Adrenal gland (tissue), 5 donors: ENCODE measurements around the gene SERPINA4.

ENCODE experiments used
- POLR2A ChIP-seq, 2 donors: fragments of 450-650 bp; IDR thresholded peaks; one replicate each; pipeline ENCODE4 v1.6.1; 2017; ENCODE audit warnings: antibody characterized with exemption in 2 of 2, mild to moderate bottlenecking in 2 of 2, moderate library complexity in 1 of 2
- TF ChIP-seq, protein P1 (sequence below), 6 experiments: fragments of 450-650 bp in 4 of 6; fragments of 200-600 bp in 2 of 6; sonication (generic) in 1 of 6; IDR thresholded peaks; 1 replicate in 5 of 6; 2 replicates in 1 of 6; pipeline versions ENCODE4 v1.5.1 to v1.8.0; 2016 to 2021; ENCODE audit warnings: antibody characterized with exemption in 6 of 6, mild to moderate bottlenecking in 2 of 6, moderate library complexity in 1 of 6
- donor health status: DM: no; HTN: no; CAD: no.

DNA sequence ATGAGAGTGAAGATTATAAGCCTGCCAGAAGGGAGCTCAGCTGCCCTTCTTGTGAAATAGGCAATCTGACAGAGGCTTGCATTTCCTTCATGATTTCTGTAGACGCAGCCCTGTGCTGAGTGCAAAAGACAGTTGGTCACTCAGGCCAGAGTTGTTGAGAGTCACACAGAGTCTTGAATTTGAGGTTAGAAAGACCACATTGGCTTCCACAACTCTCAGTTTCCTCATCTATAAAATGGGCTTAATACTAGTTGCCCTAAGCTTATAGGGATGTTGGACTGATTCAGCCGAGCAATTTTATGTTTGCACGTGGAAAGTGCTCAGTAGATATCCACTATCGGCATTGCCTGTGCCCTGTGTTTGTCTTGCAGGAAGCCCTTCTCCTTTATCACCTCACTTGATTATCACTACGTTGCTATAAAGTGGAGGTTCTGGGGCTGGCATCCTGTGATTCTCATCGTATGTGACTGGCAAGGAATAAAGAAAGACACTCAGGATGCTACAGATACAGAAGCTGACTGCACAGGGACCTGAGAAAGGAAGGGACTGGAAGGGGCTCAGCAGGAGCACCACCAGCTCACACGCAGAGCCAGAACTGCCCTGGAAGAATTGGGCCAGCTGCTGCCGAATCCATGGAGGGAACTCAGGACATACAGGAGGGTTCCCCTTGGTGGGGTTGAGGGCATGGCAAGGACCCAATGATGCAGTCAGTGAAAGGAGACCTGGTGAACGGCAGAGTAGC is 19.8 kb upstream of the SERPINA4 start:
- TF ChIP-seq, protein P1, sequence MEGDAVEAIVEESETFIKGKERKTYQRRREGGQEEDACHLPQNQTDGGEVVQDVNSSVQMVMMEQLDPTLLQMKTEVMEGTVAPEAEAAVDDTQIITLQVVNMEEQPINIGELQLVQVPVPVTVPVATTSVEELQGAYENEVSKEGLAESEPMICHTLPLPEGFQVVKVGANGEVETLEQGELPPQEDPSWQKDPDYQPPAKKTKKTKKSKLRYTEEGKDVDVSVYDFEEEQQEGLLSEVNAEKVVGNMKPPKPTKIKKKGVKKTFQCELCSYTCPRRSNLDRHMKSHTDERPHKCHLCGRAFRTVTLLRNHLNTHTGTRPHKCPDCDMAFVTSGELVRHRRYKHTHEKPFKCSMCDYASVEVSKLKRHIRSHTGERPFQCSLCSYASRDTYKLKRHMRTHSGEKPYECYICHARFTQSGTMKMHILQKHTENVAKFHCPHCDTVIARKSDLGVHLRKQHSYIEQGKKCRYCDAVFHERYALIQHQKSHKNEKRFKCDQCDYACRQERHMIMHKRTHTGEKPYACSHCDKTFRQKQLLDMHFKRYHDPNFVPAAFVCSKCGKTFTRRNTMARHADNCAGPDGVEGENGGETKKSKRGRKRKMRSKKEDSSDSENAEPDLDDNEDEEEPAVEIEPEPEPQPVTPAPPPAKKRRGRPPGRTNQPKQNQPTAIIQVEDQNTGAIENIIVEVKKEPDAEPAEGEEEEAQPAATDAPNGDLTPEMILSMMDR (IDR thresholded peaks at IDR 0.05): no peak
- no peak for TF ChIP-seq POLR2A (IDR thresholded peaks at IDR 0.05)
